Endothelial cell of umbilical vein (primary cell): ENCODE measurements around the gene TBC1D14. TPM values are rescaled to one million over a fixed set of nuclear protein-coding genes. Genes with fewer than 3 reads are reported as not detected.

Experiments used
- BruUV-seq: library from RNA; stranded (reverse); fragments of 400-500 nt; replicated peaks from 2 replicates; lab custom pipeline; 2021; lab: Mats Ljungman, UMichigan
- CTCF ChIA-PET: fragments of 300-600, 350-600 bp; sonication (Branson Sonifier 250); formaldehyde crosslinking; loops from one replicate; lab custom pipeline; 2021; ENCODE audit warnings: antibody characterized with exemption, inconsistent platforms; lab: Charles Lee
- POLR2A ChIA-PET: fragments of 300-600, 350-600 bp; sonication (Branson Sonifier 250); formaldehyde crosslinking; loops from one replicate; lab custom pipeline; 2021; ENCODE audit warnings: antibody characterized with exemption, inconsistent platforms; lab: Charles Lee
- DNase-seq: peaks from one replicate; pipeline ENCODE4 v3.0.0-alpha.2; 2011; ENCODE audit warnings: low read depth, low spot score
- FAIRE-seq: peaks from 2 replicates; lab custom pipeline; 2011; peaks lifted over from hg19 to GRCh38; lab: Jason Lieb, UNC
- H2AFZ ChIP-seq: 2 replicates; pipeline ENCODE4 v1.6.0; 2012; ENCODE audit warnings: low read depth, low read length, control low read depth, inconsistent platforms
- H3K27ac ChIP-seq: 2 replicates; pipeline ENCODE4 v1.5.1; 2011; ENCODE audit warnings: low read depth, mild to moderate bottlenecking, control low read depth, low read length, moderate library complexity; ENCODE audit not compliant: insufficient read depth
- H3K27me3 ChIP-seq, 2 experiments: 2 replicates each; pipeline versions ENCODE4 v1.6.0 to v1.6.1; 2011; ENCODE audit warnings: low read length in 2 of 2, mixed read lengths in 1 of 2; ENCODE audit not compliant: control insufficient read depth in 2 of 2, insufficient read depth in 2 of 2
- H3K36me3 ChIP-seq, 2 experiments: 2 replicates in 1 of 2; 3 replicates in 1 of 2; pipeline ENCODE4 v1.5.1; 2011; ENCODE audit warnings: low read length in 2 of 2, mild to moderate bottlenecking in 1 of 2, moderate library complexity in 1 of 2; ENCODE audit not compliant: control insufficient read depth in 2 of 2, insufficient read depth in 2 of 2; ENCODE audit errors: extremely low read depth in 1 of 2
- H3K4me1 ChIP-seq: 3 replicates; pipeline ENCODE4 v1.5.1; 2011; ENCODE audit warnings: mild to moderate bottlenecking, low read length; ENCODE audit not compliant: control insufficient read depth, insufficient read depth; ENCODE audit errors: extremely low read depth
- H3K4me2 ChIP-seq: 2 replicates; pipeline ENCODE4 v1.6.1; 2011; ENCODE audit warnings: low read length, control low read depth, mixed read lengths; ENCODE audit not compliant: insufficient read depth
- H3K4me3 ChIP-seq, 3 experiments: fragments of 200-600 bp in 1 of 3; sonication (generic), shearing (Covaris generic) in 1 of 3; replicated peaks in 1 of 3; 2 replicates each; pipeline ENCODE4 v1.5.1; 2011 to 2016; ENCODE audit warnings: control low read depth in 3 of 3, low read length in 3 of 3, mild to moderate bottlenecking in 2 of 3, inconsistent platforms in 1 of 3, low read depth in 1 of 3, moderate library complexity in 1 of 3; ENCODE audit not compliant: insufficient read depth in 1 of 3
- H3K79me2 ChIP-seq: 2 replicates; pipeline ENCODE4 v1.6.0; 2012; ENCODE audit warnings: low read length, inconsistent platforms; ENCODE audit not compliant: control insufficient read depth, insufficient read depth
- H3K9ac ChIP-seq: replicated peaks from 2 replicates; pipeline ENCODE3; 2011; ENCODE audit warnings: low read length, control low read depth; ENCODE audit not compliant: insufficient read depth; ENCODE audit errors: extremely low read depth
- H3K9me1 ChIP-seq: replicated peaks from 3 replicates; pipeline ENCODE4 v1.6.0; 2011; ENCODE audit warnings: mild to moderate bottlenecking, low read length; ENCODE audit not compliant: control insufficient read depth, insufficient read depth; ENCODE audit errors: extremely low read depth
- H3K9me3 ChIP-seq: replicated peaks from 2 replicates; pipeline ENCODE4 v1.5.1; 2012; ENCODE audit warnings: low read length, inconsistent platforms; ENCODE audit not compliant: control insufficient read depth, insufficient read depth
- H4K20me1 ChIP-seq: replicated peaks from 2 replicates; pipeline ENCODE3; 2011; ENCODE audit warnings: mild to moderate bottlenecking, low read length; ENCODE audit not compliant: control insufficient read depth, insufficient read depth; ENCODE audit errors: extremely low read depth
- EZH2 ChIP-seq: IDR thresholded peaks from 2 replicates; pipeline ENCODE4 v1.6.1; 2012; ENCODE audit warnings: borderline replicate concordance, low read depth, mild to moderate bottlenecking, moderate library complexity, low read length, inconsistent platforms; ENCODE audit not compliant: severe bottlenecking
- FOS ChIP-seq: IDR thresholded peaks from 2 replicates; pipeline ENCODE4 v1.6.1; 2011; ENCODE audit warnings: mild to moderate bottlenecking, low read length, moderate library complexity, borderline replicate concordance; ENCODE audit not compliant: insufficient read depth
- GATA2 ChIP-seq: IDR thresholded peaks from 2 replicates; pipeline ENCODE4 v1.7.0; 2011; ENCODE audit warnings: low read depth, mild to moderate bottlenecking, moderate library complexity, mixed read lengths, low read length; ENCODE audit not compliant: insufficient read length, insufficient read depth
- JUN ChIP-seq: IDR thresholded peaks from 2 replicates; pipeline ENCODE4 v1.6.1; 2011; ENCODE audit warnings: borderline replicate concordance, low read depth; ENCODE audit not compliant: insufficient read length, insufficient read depth
- MYC ChIP-seq: IDR thresholded peaks from one replicate; pipeline ENCODE4 v1.6.1; 2011; ENCODE audit warnings: mild to moderate bottlenecking, low read depth, low read length
- POLR2A ChIP-seq: IDR thresholded peaks from 2 replicates; pipeline ENCODE4 v1.6.1; 2012; ENCODE audit warnings: low read depth, mild to moderate bottlenecking, control low read depth, low read length
- POLR2AphosphoS5 ChIP-seq: IDR thresholded peaks from 2 replicates; pipeline ENCODE4 v1.6.1; 2012; ENCODE audit warnings: low read depth, mild to moderate bottlenecking, control low read depth, low read length, moderate library complexity; ENCODE audit not compliant: insufficient read depth
- dilution Hi-C: fragments of 300-500 bp; cut with MboI; formaldehyde crosslinking; loops from one replicate; pipeline ENCODE4 v1.15.0; 2019; ENCODE audit warnings: low sequenced_read_pairs; ENCODE audit not compliant: extremely low pct_ligation_motif_present
- intact Hi-C: fragments of 100-400 bp; cut with micrococcal nuclease; formaldehyde crosslinking; loops from one replicate; pipeline ENCODE4 v1.10.0; 2022
- polyA plus RNA-seq, 4 experiments: library from polyadenylated mRNA; depleted of rRNA in 3 of 4; stranded (reverse) in 3 of 4; unstranded in 1 of 4; fragments of >200 nt; gene quantifications; 2 replicates each; pipeline versions ENCODE4 v1.2.1 to v1.2.3, GENCODE V29; 2011 to 2012; ENCODE audit warnings: missing spikeins in 1 of 4
- total RNA-seq: library from RNA; stranded (reverse); gene quantifications from 2 replicates; pipeline ENCODE4 v1.2.3, GENCODE V29; 2021
- TF ChIP-seq, protein P1 (sequence below): IDR thresholded peaks from 2 replicates; pipeline ENCODE4 v1.6.1; 2011; ENCODE audit not compliant: insufficient read depth, insufficient read length
- TF ChIP-seq, protein P2 (sequence below), 2 donors: IDR thresholded peaks; 1 replicate in 1 of 2; 2 replicates in 1 of 2; pipeline ENCODE4 v1.5.1; 2011; ENCODE audit warnings: low read length in 2 of 2, mild to moderate bottlenecking in 2 of 2, moderate library complexity in 2 of 2, control low read depth in 1 of 2, inconsistent platforms in 1 of 2, low read depth in 1 of 2; ENCODE audit not compliant: insufficient read depth in 1 of 2; ENCODE audit errors: extremely low read depth in 1 of 2

Gene TBC1D14
- total and polyA plus RNA-seq, 2 donors (not counting 3 experiments of a cell fraction or from before 2014, with no cell fraction given) = 23.7 to 24.8 TPM

GRCh38 chr4:6963139-6963611 is 53.5 kb downstream of the TBC1D14 start:
- DNase-seq (peak; percentile 33), FAIRE-seq (peak; percentile 82)
- no peaks in the 10 kb centered on the region for H3K9me3 ChIP-seq
- peaks cover 7% of the 10 kb centered on the region for H3K4me1 ChIP-seq
- no peaks in the 10 kb centered on the region for H3K79me2 ChIP-seq
- dilution Hi-C loops = no loop called here
- BruUV-seq = no TSS peak
- POLR2A ChIA-PET = no interaction called here
- no peak overlapping the region for H3K4me2 ChIP-seq
- H3K9me1 ChIP-seq = no peaks in the 10 kb centered on the region
- H3K9ac ChIP-seq = no peak overlapping the region
- TF ChIP-seq GATA2 (no peak), FOS (peak; percentile 42), MYC (no peak)
- H4K20me1 ChIP-seq = no peaks in the 10 kb centered on the region
- H3K27me3 ChIP-seq = no peaks in the 10 kb centered on the region
- intact Hi-C loops = no loop called here
- H3K36me3 ChIP-seq = no peaks in the 10 kb centered on the region
- CTCF ChIA-PET = interaction anchor here (0.6 to 2.9 kb wide), 5 partner anchors 11 to 54 kb away, joined by 3 to 19 read pairs (median 3); no protein-coding TSS in a partner anchor
- no peak overlapping the region for H2AFZ ChIP-seq
- H3K4me3 ChIP-seq = no peak overlapping the region
- H3K27ac ChIP-seq = no peak overlapping the region

DNA sequence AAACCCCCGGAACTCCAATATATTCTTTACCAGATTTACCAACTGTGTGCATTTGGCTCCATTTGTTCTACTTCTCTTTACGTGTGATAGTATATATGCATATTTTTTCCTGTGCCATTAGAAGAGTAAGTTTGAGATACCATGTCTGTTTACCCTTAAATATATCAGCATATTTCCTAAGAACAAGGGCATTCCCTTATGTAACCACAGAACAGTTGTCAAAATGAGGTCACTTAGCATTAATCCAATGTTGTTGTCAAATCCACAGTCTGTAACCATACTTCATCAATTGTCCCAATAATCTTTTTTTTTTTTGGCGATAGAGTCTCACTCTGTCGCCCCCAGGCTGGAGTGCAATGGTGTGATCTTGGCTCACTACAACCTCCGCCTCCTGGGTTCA is 55.2 kb downstream of the TBC1D14 start:
- Histone ChIP-seq H3K27me3 (no peaks in the 10 kb centered on the region), H3K9me3 (no peaks in the 10 kb centered on the region), H3K9me1 (no peaks in the 10 kb centered on the region), H3K4me3 (no peak overlapping the region), H4K20me1 (no peaks in the 10 kb centered on the region), H3K4me1 (peaks cover 7% of the 10 kb centered on the region), H3K36me3 (no peaks in the 10 kb centered on the region), H3K4me2 (no peak overlapping the region), H3K79me2 (no peaks in the 10 kb centered on the region), H3K27ac (no peak overlapping the region), H2AFZ (no peak overlapping the region), H3K9ac (no peak overlapping the region)
- intact Hi-C loops (no loop called here), dilution Hi-C loops (no loop called here)
- FAIRE-seq (no peak), DNase-seq (no peak)
- CTCF ChIA-PET = no interaction called here
- no peak for TF ChIP-seq JUN
- TF ChIP-seq, protein P1, sequence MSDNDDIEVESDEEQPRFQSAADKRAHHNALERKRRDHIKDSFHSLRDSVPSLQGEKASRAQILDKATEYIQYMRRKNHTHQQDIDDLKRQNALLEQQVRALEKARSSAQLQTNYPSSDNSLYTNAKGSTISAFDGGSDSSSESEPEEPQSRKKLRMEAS = no peak
- TF ChIP-seq EZH2 = no peak
- no peak for TF ChIP-seq POLR2A
- TF ChIP-seq GATA2 = no peak
- TF ChIP-seq, protein P2, sequence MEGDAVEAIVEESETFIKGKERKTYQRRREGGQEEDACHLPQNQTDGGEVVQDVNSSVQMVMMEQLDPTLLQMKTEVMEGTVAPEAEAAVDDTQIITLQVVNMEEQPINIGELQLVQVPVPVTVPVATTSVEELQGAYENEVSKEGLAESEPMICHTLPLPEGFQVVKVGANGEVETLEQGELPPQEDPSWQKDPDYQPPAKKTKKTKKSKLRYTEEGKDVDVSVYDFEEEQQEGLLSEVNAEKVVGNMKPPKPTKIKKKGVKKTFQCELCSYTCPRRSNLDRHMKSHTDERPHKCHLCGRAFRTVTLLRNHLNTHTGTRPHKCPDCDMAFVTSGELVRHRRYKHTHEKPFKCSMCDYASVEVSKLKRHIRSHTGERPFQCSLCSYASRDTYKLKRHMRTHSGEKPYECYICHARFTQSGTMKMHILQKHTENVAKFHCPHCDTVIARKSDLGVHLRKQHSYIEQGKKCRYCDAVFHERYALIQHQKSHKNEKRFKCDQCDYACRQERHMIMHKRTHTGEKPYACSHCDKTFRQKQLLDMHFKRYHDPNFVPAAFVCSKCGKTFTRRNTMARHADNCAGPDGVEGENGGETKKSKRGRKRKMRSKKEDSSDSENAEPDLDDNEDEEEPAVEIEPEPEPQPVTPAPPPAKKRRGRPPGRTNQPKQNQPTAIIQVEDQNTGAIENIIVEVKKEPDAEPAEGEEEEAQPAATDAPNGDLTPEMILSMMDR (IDR thresholded peaks at IDR 0.05; ENCODE audit: extremely low read depth in 1 of 2, insufficient read depth in 1 of 2, low read depth in 1 of 2, low read length in 2 of 2) = no peak
- no peak for TF ChIP-seq FOS
- no peak for TF ChIP-seq POLR2AphosphoS5
- no peak for TF ChIP-seq MYC
- POLR2A ChIA-PET = no interaction called here
- BruUV-seq = no TSS peak
